Lung (tissue), 12 donors: ENCODE data around the gene MMAB. TPM values are rescaled to one million over a fixed set of nuclear protein-coding genes. Genes with fewer than 3 reads are reported as not detected.

ENCODE experiments used
- ATAC-seq: fragments of 200-7000 bp; cut with Tn5 transposase; one replicate; pipeline ENCODE4 v1.9.1; 2020; ENCODE audit warnings: moderate number of reproducible peaks; ENCODE audit not compliant: insufficient read depth, low FRiP score
- DNase-seq, 3 donors: peaks; one replicate each; pipeline ENCODE4 v3.0.0-alpha.2; 2013 to 2017
- H3K27ac ChIP-seq, 2 donors: one replicate each; pipeline ENCODE4 v1.5.1; 2013; ENCODE audit warnings: mild to moderate bottlenecking in 2 of 2, moderate library complexity in 2 of 2, control low read depth in 1 of 2, inconsistent platforms in 1 of 2, low read depth in 1 of 2, low read length in 1 of 2
- H3K27me3 ChIP-seq, 3 donors: one replicate each; pipeline ENCODE4 v1.5.1; 2013; ENCODE audit warnings: low read length in 2 of 3; ENCODE audit not compliant: control insufficient read depth in 3 of 3, insufficient read depth in 3 of 3
- H3K36me3 ChIP-seq, 4 donors: one replicate each; pipeline ENCODE4 v1.5.1; 2013; ENCODE audit warnings: low read length in 4 of 4, mild to moderate bottlenecking in 1 of 4, moderate library complexity in 1 of 4; ENCODE audit not compliant: control insufficient read depth in 4 of 4, insufficient read depth in 4 of 4
- H3K4me1 ChIP-seq, 5 donors: one replicate each; pipeline ENCODE4 v1.5.1; 2013; ENCODE audit warnings: low read length in 5 of 5, mild to moderate bottlenecking in 2 of 5, moderate library complexity in 1 of 5; ENCODE audit not compliant: control insufficient read depth in 5 of 5, insufficient read depth in 5 of 5
- H3K4me3 ChIP-seq: one replicate; pipeline ENCODE4 v1.5.1; 2013; ENCODE audit warnings: mild to moderate bottlenecking, control low read depth, moderate library complexity
- H3K9ac ChIP-seq, 2 donors: one replicate each; pipeline ENCODE4 v1.5.1; 2013; ENCODE audit warnings: low read length in 2 of 2, control low read depth in 1 of 2; ENCODE audit not compliant: insufficient read depth in 1 of 2
- H3K9me3 ChIP-seq, 4 donors: one replicate each; pipeline ENCODE4 v1.5.1; 2013; ENCODE audit warnings: low read length in 3 of 4, mild to moderate bottlenecking in 1 of 4, moderate library complexity in 1 of 4; ENCODE audit not compliant: control insufficient read depth in 4 of 4, insufficient read depth in 3 of 4
- CTCF ChIP-seq: IDR thresholded peaks from 2 replicates; pipeline ENCODE4 v1.5.1; 2012; ENCODE audit warnings: mild to moderate bottlenecking; ENCODE audit errors: control extremely low read depth, extremely low read depth
- WGBS, 2 donors: extraction: QIAGEN DNeasy Blood & Tissue Kit; methylation state at CpG; one replicate each; pipeline ENCODE4 v1.1.7; 2013; 5-methylcytosine and 5-hydroxymethylcytosine counted together
- polyA plus RNA-seq, 2 donors: library from polyadenylated mRNA; stranded (reverse); fragments of 200-250 nt; gene quantifications; one replicate each; pipeline ENCODE4 v1.2.1, GENCODE V29; 2013
- total RNA-seq, 2 donors: library from RNA; depleted of rRNA in 1 of 2; stranded (reverse); fragments of >200 nt in 1 of 2; gene quantifications; one replicate each; pipeline ENCODE4 v1.2.1, GENCODE V29; 2014 to 2021
- donor health status: control.
- donor health status: control.
- donor health status: Bipolar disorder and iron deficiency.
- donor health status: healthy.
- donor health status: DM: yes; HTN: yes; CAD: no.

The MMAB gene
- total and polyA plus RNA-seq, 4 donors, result 23.8 to 90.2 (median 77.9) TPM

- Histone ChIP-seq H3K4me1 (peaks cover 0 to 6% (median 0%) of the 10 kb centered on the region in 5 donors), H3K36me3 (peaks cover 0 to 6% (median 2%) of the 10 kb centered on the region in 4 donors), H3K27me3 (no peaks in the 10 kb centered on the region), H3K9me3 (no peaks in the 10 kb centered on the region), H3K27ac (no peak overlapping the region), H3K4me3 (no peak overlapping the region), H3K9ac (no peak overlapping the region)
- DNase-seq (no peak), ATAC-seq (no peak)
- no peak for TF ChIP-seq CTCF
- 84 to 86% methylated on average over 4 of the region's 4 CpGs for WGBS, 2 donors
These were observed 31.9 kb downstream of the MMAB start for GRCh38 chr12:109541413-109541726.

GRCh38 chr12:109540526-109541412 is 32.5 kb downstream of the MMAB start:
- no peaks in the 10 kb centered on the region for H3K27me3 ChIP-seq
- TF ChIP-seq CTCF, result no peak
- H3K9ac ChIP-seq, result no peak overlapping the region
- H3K36me3 ChIP-seq, result peaks cover 0 to 8% (median 2%) of the 10 kb centered on the region in 4 donors
- H3K9me3 ChIP-seq, result no peaks in the 10 kb centered on the region
- H3K4me3 ChIP-seq, result no peak overlapping the region
- DNase-seq (no peak), ATAC-seq (no peak)
- 92 to 93% methylated on average over 16 of the region's 16 CpGs for WGBS, 2 donors
- H3K27ac ChIP-seq, result no peak overlapping the region
- peaks cover 0 to 6% (median 0%) of the 10 kb centered on the region in 5 donors for H3K4me1 ChIP-seq

- no peak for TF ChIP-seq CTCF
- Histone ChIP-seq H3K4me3 (no peak overlapping the region), H3K9ac (no peak overlapping the region), H3K36me3 (peaks cover 0 to 19% (median 7%) of the 10 kb centered on the region in 4 donors), H3K27me3 (no peaks in the 10 kb centered on the region), H3K4me1 (peaks cover 0 to 6% (median 0%) of the 10 kb centered on the region in 5 donors), H3K27ac (no peak overlapping the region), H3K9me3 (no peaks in the 10 kb centered on the region)
- DNase-seq, result no peak
- WGBS, 2 donors, result 75 to 85% methylated on average over 9 of the region's 9 CpGs
- ATAC-seq, result no peak
These were observed 33.8 kb downstream of the MMAB start for GRCh38 chr12:109539508-109539907.
